A172 (cell line): Measurements from ENCODE around the gene SLC38A7. TPM values are rescaled to one million over a fixed set of nuclear protein-coding genes. Genes with fewer than 3 reads are reported as not detected.

Experiments
- DNase-seq: peaks from one replicate; pipeline ENCODE4 v3.0.0-alpha.2; 2015; ENCODE audit warnings: low spot score
- total RNA-seq: library from RNA; depleted of rRNA; stranded (reverse); fragments of >200 nt; shearing (Covaris generic); gene quantifications from 2 replicates; pipeline ENCODE4 v1.2.3, GENCODE V29; 2014; rRNA removed

SLC38A7 gene
- total RNA-seq, 1 experiment from 2014 or later: 20.5 TPM

- DNase-seq: no peak
Observed at GRCh38 chr16:58636466-58636865, 48.1 kb downstream of the SLC38A7 start.

GRCh38 chr16:58635502-58635901 lies 49.1 kb downstream of the SLC38A7 start:
- DNase-seq: no peak

- DNase-seq: no peak
Observed at GRCh38 chr16:58634265-58634802, 50.2 kb downstream of the SLC38A7 start.

- DNase-seq: peak; percentile 99
Observed at GRCh38 chr16:58629733-58630640, 54.6 kb downstream of the SLC38A7 start, which contains the start of gene CNOT1. Gene CNOT1, minus strand, starts transcription at chr16:58629826. Its CDS starts 30,489 bp downstream, at chr16:58599337.

GRCh38 chr16:58628845-58629732 lies 55.5 kb downstream of the SLC38A7 start:
- peak; percentile 53 for DNase-seq

GRCh38 chr16:58624209-58624608 lies 60.4 kb downstream of the SLC38A7 start:
- DNase-seq: no peak

GRCh38 chr16:58620396-58620795 lies 64.2 kb downstream of the SLC38A7 start:
- DNase-seq: no peak

GRCh38 chr16:58615280-58615679 lies 69.3 kb downstream of the SLC38A7 start:
- DNase-seq: no peak

Other genes starting within 250 kb of the SLC38A7 start
- gene NDRG4, start 184.6 kb downstream of the SLC38A7 start, total RNA-seq: 25.2 and 27.6 TPM in 2 replicates
- gene SETD6, start 169.3 kb downstream of the SLC38A7 start, total RNA-seq: 12.8 and 15.3 TPM in 2 replicates
- gene CNOT1, start 54.9 kb downstream of the SLC38A7 start, total RNA-seq: 58.5 and 60.4 TPM in 2 replicates
- gene GOT2, start 49.5 kb upstream of the SLC38A7 start, total RNA-seq: 97.4 and 99.1 TPM in 2 replicates